GM23338 (cell line): ENCODE measurements around the gene CIAPIN1. TPM values are rescaled to one million over a fixed set of nuclear protein-coding genes. Genes with fewer than 3 reads are reported as not detected.

Experiments used
- ATAC-seq: fragments of 200-7000 bp; cut with Tn5 transposase; 3 replicates; pipeline ENCODE4 v1.9.1; 2020
- DNase-seq: peaks from one replicate; pipeline ENCODE4 v3.0.0-alpha.2; 2015; ENCODE audit warnings: low spot score
- H2AFZ ChIP-seq: fragments of 200-600 bp; sonication (generic); 2 replicates; pipeline ENCODE4 v1.8.0; 2016; ENCODE audit warnings: antibody characterized with exemption, mild to moderate bottlenecking, moderate library complexity
- H3F3A ChIP-seq: fragments of 200-600 bp; sonication (generic); replicated peaks from 2 replicates; pipeline ENCODE4 v1.8.0; 2017; ENCODE audit warnings: antibody characterized with exemption, mixed run types, low read depth
- H3K27ac ChIP-seq: fragments of 200-600 bp; sonication (generic); 2 replicates; pipeline ENCODE4 v1.6.1; 2016; ENCODE audit warnings: low read depth
- H3K27me3 ChIP-seq: fragments of 200-600 bp; sonication (generic); 2 replicates; pipeline ENCODE4 v1.8.0; 2016; ENCODE audit warnings: mild to moderate bottlenecking, mixed run types, moderate library complexity; ENCODE audit not compliant: insufficient read depth
- H3K36me3 ChIP-seq: fragments of 200-600 bp; sonication (generic); 2 replicates; pipeline ENCODE4 v1.8.0; 2016; ENCODE audit warnings: mild to moderate bottlenecking; ENCODE audit not compliant: insufficient read depth
- H3K4me1 ChIP-seq: fragments of 200-600 bp; sonication (generic); 2 replicates; pipeline ENCODE4 v1.8.0; 2016; ENCODE audit warnings: mild to moderate bottlenecking, moderate library complexity; ENCODE audit not compliant: insufficient read depth
- H3K4me2 ChIP-seq: fragments of 200-600 bp; sonication (generic); 2 replicates; pipeline ENCODE4 v1.7.1; 2017; ENCODE audit warnings: mixed run types
- H3K4me3 ChIP-seq: fragments of 200-600 bp; sonication (generic); 2 replicates; pipeline ENCODE4 v1.6.1; 2016; ENCODE audit warnings: mixed run types
- H3K79me2 ChIP-seq: fragments of 200-600 bp; sonication (generic); replicated peaks from 2 replicates; pipeline ENCODE4 v1.8.0; 2017; ENCODE audit warnings: mild to moderate bottlenecking; ENCODE audit not compliant: insufficient read depth
- H3K9me2 ChIP-seq: fragments of 200-600 bp; sonication (generic); 2 replicates; pipeline ENCODE4 v1.8.0; 2017; ENCODE audit not compliant: insufficient read depth
- H4K20me1 ChIP-seq: fragments of 200-600 bp; sonication (generic); replicated peaks from 2 replicates; pipeline ENCODE4 v1.8.0; 2017; ENCODE audit warnings: mild to moderate bottlenecking; ENCODE audit not compliant: insufficient read depth
- H3K27ac Mint-ChIP-seq: 2 replicates; pipeline ENCODE4 v1.8.0; 2020; ENCODE audit warnings: inconsistent platforms, mild to moderate bottlenecking, moderate library complexity, mixed read lengths
- H3K27me3 Mint-ChIP-seq: 3 replicates; pipeline ENCODE4 v1.8.0; 2022; ENCODE audit warnings: low read depth, mild to moderate bottlenecking, moderate library complexity, mixed read lengths, inconsistent platforms; ENCODE audit not compliant: insufficient read depth, poor library complexity
- H3K36me3 Mint-ChIP-seq: 3 replicates; pipeline ENCODE4 v1.8.0; 2021; ENCODE audit warnings: low read depth, mild to moderate bottlenecking, inconsistent platforms, moderate library complexity, mixed read lengths
- H3K4me1 Mint-ChIP-seq: 3 replicates; pipeline ENCODE4 v1.8.0; 2020; ENCODE audit warnings: mild to moderate bottlenecking, inconsistent platforms, mixed read lengths
- H3K4me3 Mint-ChIP-seq: 3 replicates; pipeline ENCODE4 v1.8.0; 2021; ENCODE audit warnings: moderate library complexity, mild to moderate bottlenecking, inconsistent platforms, mixed read lengths
- H3K9me3 Mint-ChIP-seq: 3 replicates; pipeline ENCODE4 v1.8.0; 2020; ENCODE audit warnings: moderate library complexity, mild to moderate bottlenecking, inconsistent platforms, mixed read lengths
- CREB1 ChIP-seq: fragments of 250-450 bp; sonication (Bioruptor Pico); IDR thresholded peaks from 2 replicates; pipeline ENCODE4 v1.5.0; 2020; ENCODE audit warnings: low read depth, mild to moderate bottlenecking, moderate library complexity
- JUNB ChIP-seq: IDR thresholded peaks from one replicate; pipeline ENCODE4 v1.6.1; 2016; ENCODE audit warnings: antibody characterized with exemption; ENCODE audit not compliant: unreplicated experiment
- POLR2AphosphoS5 ChIP-seq: IDR thresholded peaks from 2 replicates; pipeline ENCODE4 v1.6.1; 2016; ENCODE audit warnings: antibody characterized with exemption, low read depth
- polyA plus RNA-seq: library from polyadenylated mRNA; unstranded; fragments of >200 nt; fragmentation: Nextera tagmentation; extraction: Ambion mirVana; gene quantifications from 2 replicates; pipeline ENCODE4 v1.2.1, GENCODE V29; 2016
- total RNA-seq: library from RNA; depleted of rRNA; stranded (reverse); fragments of >200 nt; shearing (Covaris generic); gene quantifications from 2 replicates; pipeline ENCODE4 v1.2.3, GENCODE V29; 2014
- TF ChIP-seq, protein P1 (sequence below): IDR thresholded peaks from 2 replicates; pipeline ENCODE4 v1.6.1; 2016; ENCODE audit warnings: antibody characterized with exemption
- TF ChIP-seq, protein P2 (sequence below): IDR thresholded peaks from one replicate; pipeline ENCODE4 v1.6.1; 2018; ENCODE audit warnings: antibody characterized with exemption; ENCODE audit not compliant: unreplicated experiment
- TF ChIP-seq, protein P3 (sequence below), 2 experiments: fragments of 200-600 bp in 1 of 2; sonication (generic) in 1 of 2; conservative IDR thresholded peaks; 2 replicates each; pipeline versions ENCODE4 v1.5.1 to v1.6.1; 2016 to 2017; ENCODE audit warnings: antibody characterized with exemption in 2 of 2, low read depth in 2 of 2, mild to moderate bottlenecking in 2 of 2, moderate library complexity in 1 of 2

The CIAPIN1 gene
- total and polyA plus RNA-seq, 2 experiments from 2014 or later = 36.5 to 75.4 TPM

DNA sequence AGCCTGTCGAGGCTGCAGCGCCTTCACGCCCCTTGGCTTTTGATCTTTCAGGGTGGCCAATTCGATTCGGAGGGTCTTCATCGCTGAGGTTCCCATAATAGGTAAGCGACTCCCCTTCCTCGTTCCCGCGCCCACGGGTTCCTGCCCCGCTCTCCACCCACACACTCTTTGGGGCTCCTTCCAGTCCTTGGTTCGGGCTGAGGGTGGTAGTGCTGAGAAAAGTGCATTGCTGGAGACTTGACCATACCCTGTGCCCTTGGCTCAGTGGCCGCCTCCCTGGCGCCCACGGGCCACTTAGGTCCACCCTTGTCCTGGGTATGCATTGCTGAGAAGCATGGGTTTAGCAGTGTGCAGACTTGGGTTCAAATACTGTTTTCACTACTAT is 15.8 kb upstream of the CIAPIN1 start (continued):
- TF ChIP-seq, protein P1, sequence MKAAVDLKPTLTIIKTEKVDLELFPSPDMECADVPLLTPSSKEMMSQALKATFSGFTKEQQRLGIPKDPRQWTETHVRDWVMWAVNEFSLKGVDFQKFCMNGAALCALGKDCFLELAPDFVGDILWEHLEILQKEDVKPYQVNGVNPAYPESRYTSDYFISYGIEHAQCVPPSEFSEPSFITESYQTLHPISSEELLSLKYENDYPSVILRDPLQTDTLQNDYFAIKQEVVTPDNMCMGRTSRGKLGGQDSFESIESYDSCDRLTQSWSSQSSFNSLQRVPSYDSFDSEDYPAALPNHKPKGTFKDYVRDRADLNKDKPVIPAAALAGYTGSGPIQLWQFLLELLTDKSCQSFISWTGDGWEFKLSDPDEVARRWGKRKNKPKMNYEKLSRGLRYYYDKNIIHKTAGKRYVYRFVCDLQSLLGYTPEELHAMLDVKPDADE = no peak
- no peak for TF ChIP-seq CREB1 (CRISPR knock-in tag)

DNA sequence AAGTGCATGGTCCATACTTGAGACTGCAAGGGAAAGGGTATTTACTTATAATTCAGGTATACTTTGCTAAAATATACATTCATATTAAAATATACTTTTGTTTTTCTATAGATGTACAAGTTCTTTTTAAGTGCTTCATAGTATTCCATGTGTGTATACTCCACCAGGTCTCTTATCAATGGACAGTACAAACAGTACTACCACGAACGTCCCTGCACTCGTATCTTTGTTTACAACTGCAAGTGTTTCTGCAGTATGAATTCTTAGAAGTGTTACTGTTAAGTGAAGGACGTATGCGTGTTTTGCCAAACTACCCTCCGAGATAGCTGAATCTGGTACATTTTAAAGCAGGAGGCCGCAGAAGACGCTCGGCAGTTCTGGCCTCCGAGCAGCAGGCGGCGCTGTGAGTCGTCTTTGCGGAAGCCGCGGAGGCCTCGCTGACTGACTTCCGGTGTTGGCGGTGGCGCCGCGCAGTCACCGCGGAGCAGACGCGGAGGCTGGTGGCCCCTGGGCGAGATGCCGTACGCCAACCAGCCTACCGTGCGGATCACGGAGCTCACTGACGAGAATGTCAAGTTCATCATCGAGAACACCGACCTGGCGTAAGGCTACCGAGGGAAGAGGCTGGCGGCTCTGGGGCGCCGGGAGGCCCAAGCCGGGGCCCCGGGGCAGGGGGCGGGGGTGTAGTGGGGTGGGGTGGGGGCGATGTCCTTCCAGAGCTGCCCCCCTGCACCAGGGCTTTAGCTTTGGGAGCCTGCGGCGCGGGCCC is 15.2 kb upstream of the CIAPIN1 start, which contains the start of gene POLR2C:
POLR2C (plus strand) TSS at position 471 of the 769 bp plus-strand sequence; CDS start at position 517, 46 bp downstream.
- DNase-seq (peak; percentile 91), ATAC-seq (peak; percentile 98)
- 0 out of 2 replicates have a peak within 1 kb of the TSS, but pooled peaks have one; percentile 63 for H2AFZ ChIP-seq
- peaks cover 29% of the 10 kb centered on the region for H3K36me3 ChIP-seq
- peaks cover 3% of the 10 kb centered on the region for H3K27me3 Mint-ChIP-seq
- peaks cover 31% of the 10 kb centered on the region for H3K79me2 ChIP-seq
- no peak within 1 kb of the TSS for H3K27ac ChIP-seq
- peaks cover 9% of the 10 kb centered on the region; the same call in 1 of the 2 replicates for H3K4me1 ChIP-seq
- H3K9me2 ChIP-seq = no peaks in the 10 kb centered on the region
- H3K27ac Mint-ChIP-seq = peak within 1 kb of the TSS; percentile 98
- peak within 1 kb of the TSS; percentile 98 for H3K4me3 Mint-ChIP-seq
- no peaks in the 10 kb centered on the region for H3K9me3 Mint-ChIP-seq
- H4K20me1 ChIP-seq = peaks cover 8% of the 10 kb centered on the region
- H3F3A ChIP-seq = no peaks in the 10 kb centered on the region; the same call in 1 of the 2 replicates
- peaks cover 40% of the 10 kb centered on the region for H3K36me3 Mint-ChIP-seq
- peaks cover 8% of the 10 kb centered on the region; the same call in 2 of the 3 replicates for H3K4me1 Mint-ChIP-seq
- TF ChIP-seq JUNB (no peak), POLR2AphosphoS5 (peak; percentile 98), CREB1 (CRISPR knock-in tag) (peak; percentile 55)
- TF ChIP-seq, protein P1 = peak; percentile 86
- TF ChIP-seq, protein P2, sequence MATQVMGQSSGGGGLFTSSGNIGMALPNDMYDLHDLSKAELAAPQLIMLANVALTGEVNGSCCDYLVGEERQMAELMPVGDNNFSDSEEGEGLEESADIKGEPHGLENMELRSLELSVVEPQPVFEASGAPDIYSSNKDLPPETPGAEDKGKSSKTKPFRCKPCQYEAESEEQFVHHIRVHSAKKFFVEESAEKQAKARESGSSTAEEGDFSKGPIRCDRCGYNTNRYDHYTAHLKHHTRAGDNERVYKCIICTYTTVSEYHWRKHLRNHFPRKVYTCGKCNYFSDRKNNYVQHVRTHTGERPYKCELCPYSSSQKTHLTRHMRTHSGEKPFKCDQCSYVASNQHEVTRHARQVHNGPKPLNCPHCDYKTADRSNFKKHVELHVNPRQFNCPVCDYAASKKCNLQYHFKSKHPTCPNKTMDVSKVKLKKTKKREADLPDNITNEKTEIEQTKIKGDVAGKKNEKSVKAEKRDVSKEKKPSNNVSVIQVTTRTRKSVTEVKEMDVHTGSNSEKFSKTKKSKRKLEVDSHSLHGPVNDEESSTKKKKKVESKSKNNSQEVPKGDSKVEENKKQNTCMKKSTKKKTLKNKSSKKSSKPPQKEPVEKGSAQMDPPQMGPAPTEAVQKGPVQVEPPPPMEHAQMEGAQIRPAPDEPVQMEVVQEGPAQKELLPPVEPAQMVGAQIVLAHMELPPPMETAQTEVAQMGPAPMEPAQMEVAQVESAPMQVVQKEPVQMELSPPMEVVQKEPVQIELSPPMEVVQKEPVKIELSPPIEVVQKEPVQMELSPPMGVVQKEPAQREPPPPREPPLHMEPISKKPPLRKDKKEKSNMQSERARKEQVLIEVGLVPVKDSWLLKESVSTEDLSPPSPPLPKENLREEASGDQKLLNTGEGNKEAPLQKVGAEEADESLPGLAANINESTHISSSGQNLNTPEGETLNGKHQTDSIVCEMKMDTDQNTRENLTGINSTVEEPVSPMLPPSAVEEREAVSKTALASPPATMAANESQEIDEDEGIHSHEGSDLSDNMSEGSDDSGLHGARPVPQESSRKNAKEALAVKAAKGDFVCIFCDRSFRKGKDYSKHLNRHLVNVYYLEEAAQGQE = no peak
- TF ChIP-seq, protein P3, sequence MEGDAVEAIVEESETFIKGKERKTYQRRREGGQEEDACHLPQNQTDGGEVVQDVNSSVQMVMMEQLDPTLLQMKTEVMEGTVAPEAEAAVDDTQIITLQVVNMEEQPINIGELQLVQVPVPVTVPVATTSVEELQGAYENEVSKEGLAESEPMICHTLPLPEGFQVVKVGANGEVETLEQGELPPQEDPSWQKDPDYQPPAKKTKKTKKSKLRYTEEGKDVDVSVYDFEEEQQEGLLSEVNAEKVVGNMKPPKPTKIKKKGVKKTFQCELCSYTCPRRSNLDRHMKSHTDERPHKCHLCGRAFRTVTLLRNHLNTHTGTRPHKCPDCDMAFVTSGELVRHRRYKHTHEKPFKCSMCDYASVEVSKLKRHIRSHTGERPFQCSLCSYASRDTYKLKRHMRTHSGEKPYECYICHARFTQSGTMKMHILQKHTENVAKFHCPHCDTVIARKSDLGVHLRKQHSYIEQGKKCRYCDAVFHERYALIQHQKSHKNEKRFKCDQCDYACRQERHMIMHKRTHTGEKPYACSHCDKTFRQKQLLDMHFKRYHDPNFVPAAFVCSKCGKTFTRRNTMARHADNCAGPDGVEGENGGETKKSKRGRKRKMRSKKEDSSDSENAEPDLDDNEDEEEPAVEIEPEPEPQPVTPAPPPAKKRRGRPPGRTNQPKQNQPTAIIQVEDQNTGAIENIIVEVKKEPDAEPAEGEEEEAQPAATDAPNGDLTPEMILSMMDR (conservative IDR thresholded peaks at IDR 0.05; ENCODE audit: low read depth in 2 of 2) = peak; percentile 71 to 90
- peak within 1 kb of the TSS; percentile 96 for H3K4me2 ChIP-seq
- peak within 1 kb of the TSS; percentile 98 for H3K4me3 ChIP-seq
- H3K27me3 ChIP-seq = no peaks in the 10 kb centered on the region
